Muscle layer of duodenum (tissue), 2 donors: ENCODE measurements around the gene CAMK1D.
"Not testable (repeated sequence)": the region's sequence is repeated elsewhere in the genome, so short reads cannot be mapped to it uniquely, and the experiment has no call there.

Experiments
- H3K27ac ChIP-seq: one replicate; pipeline ENCODE4 v1.7.0; 2013; ENCODE audit warnings: mild to moderate bottlenecking, low read length
- H3K27me3 ChIP-seq: one replicate; pipeline ENCODE4 v1.7.0; 2013; ENCODE audit warnings: low read depth, mild to moderate bottlenecking, control low read depth, low read length
- H3K36me3 ChIP-seq, 2 donors: one replicate each; pipeline ENCODE4 v1.7.0; 2013; ENCODE audit warnings: low read length in 2 of 2, control low read depth in 1 of 2, mild to moderate bottlenecking in 1 of 2; ENCODE audit not compliant: insufficient read depth in 2 of 2, control insufficient read depth in 1 of 2
- H3K4me1 ChIP-seq, 2 donors: one replicate each; pipeline ENCODE4 v1.7.0; 2013; ENCODE audit warnings: low read length in 2 of 2, mild to moderate bottlenecking in 2 of 2, control low read depth in 1 of 2, moderate library complexity in 1 of 2; ENCODE audit not compliant: insufficient read depth in 2 of 2, control insufficient read depth in 1 of 2
- H3K4me3 ChIP-seq, 2 donors: one replicate each; pipeline ENCODE4 v1.7.0; 2013; ENCODE audit warnings: low read length in 2 of 2, low read depth in 1 of 2, mild to moderate bottlenecking in 1 of 2
- H3K9me3 ChIP-seq, 2 donors: one replicate each; pipeline ENCODE4 v1.7.0; 2013; ENCODE audit warnings: low read length in 2 of 2, control low read depth in 1 of 2, mild to moderate bottlenecking in 1 of 2; ENCODE audit not compliant: control insufficient read depth in 1 of 2
- donor health status: healthy.

Gene CAMK1D

GRCh38 chr10:12490963-12491362, 141.6 kb downstream of the CAMK1D start:
- no peaks in the 10 kb centered on the region for H3K4me1 ChIP-seq
- H3K27ac ChIP-seq = no peak overlapping the region
- H3K27me3 ChIP-seq = no peaks in the 10 kb centered on the region
- H3K36me3 ChIP-seq = no peaks in the 10 kb centered on the region
- H3K9me3 ChIP-seq = no peaks in the 10 kb centered on the region
- H3K4me3 ChIP-seq = no peak overlapping the region

DNA sequence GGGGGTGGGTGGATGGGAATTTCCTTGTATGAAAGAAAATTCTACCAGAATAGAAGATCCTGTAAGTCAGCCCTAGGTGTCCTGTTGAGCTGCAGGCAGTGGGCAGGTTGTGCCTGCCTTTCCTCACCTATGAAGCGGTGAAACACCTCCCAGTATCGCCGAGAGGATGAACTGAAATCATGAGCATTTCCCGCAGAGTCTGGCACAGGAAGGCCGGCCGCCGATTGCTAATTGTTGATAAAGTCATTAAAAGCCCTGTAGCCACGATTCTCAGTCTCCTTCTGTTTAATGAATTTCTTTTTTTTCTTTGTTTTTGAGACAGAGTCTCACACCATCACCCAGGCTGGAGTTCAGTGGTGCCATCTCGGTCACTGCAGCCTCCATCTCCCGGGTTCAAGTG, 142.1 kb downstream of the CAMK1D start:
- no peaks in the 10 kb centered on the region for H3K9me3 ChIP-seq
- H3K4me3 ChIP-seq = no peak overlapping the region
- no peaks in the 10 kb centered on the region for H3K36me3 ChIP-seq
- no peaks in the 10 kb centered on the region for H3K4me1 ChIP-seq
- no peak overlapping the region for H3K27ac ChIP-seq
- no peaks in the 10 kb centered on the region for H3K27me3 ChIP-seq

DNA sequence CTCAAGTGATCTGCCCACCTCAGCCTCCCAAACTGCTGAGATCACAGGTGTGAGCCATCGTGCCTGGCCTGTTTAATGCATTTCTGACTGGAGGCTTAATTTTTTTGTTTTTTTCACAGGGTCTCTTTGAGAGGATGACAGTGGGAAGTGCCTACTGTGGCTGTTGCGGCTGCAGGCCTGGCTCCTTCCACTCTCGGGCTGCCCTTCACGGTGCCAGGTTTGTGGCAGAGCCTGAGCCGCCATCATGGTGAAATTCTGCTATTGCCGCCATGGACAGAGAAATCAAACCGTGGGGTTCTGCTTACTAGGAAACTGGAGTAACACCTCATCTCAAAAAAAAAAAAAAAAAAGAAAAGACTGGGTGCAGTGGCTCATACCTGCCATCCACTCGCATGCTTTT, 142.7 kb downstream of the CAMK1D start:
- Histone ChIP-seq H3K4me3 (no peak overlapping the region), H3K36me3 (no peaks in the 10 kb centered on the region), H3K9me3 (no peaks in the 10 kb centered on the region), H3K27ac (no peak overlapping the region), H3K4me1 (no peaks in the 10 kb centered on the region), H3K27me3 (no peaks in the 10 kb centered on the region)

GRCh38 chr10:12497046-12497445, 147.7 kb downstream of the CAMK1D start:
- H3K4me1 ChIP-seq = peaks cover 11 to 14% of the 10 kb centered on the region in 2 donors
- H3K4me3 ChIP-seq, H3K27me3 ChIP-seq, H3K27ac ChIP-seq, H3K36me3 ChIP-seq, H3K9me3 ChIP-seq: not testable (repeated sequence)

- H3K27me3 ChIP-seq = no peaks in the 10 kb centered on the region
- no peak overlapping the region for H3K27ac ChIP-seq
- peaks cover 11 to 14% of the 10 kb centered on the region in 2 donors for H3K4me1 ChIP-seq
- H3K36me3 ChIP-seq = no peaks in the 10 kb centered on the region
- H3K9me3 ChIP-seq = no peaks in the 10 kb centered on the region
- H3K4me3 ChIP-seq = no peak overlapping the region
These were observed 150.0 kb downstream of the CAMK1D start for GRCh38 chr10:12499076-12499986.

GRCh38 chr10:12500381-12501303, 151.3 kb downstream of the CAMK1D start:
- H3K4me3 ChIP-seq = no peak overlapping the region
- no peak overlapping the region for H3K27ac ChIP-seq

GRCh38 chr10:12501324-12501723, 152.0 kb downstream of the CAMK1D start:
- H3K27ac ChIP-seq = no peak overlapping the region
- H3K36me3 ChIP-seq = no peaks in the 10 kb centered on the region
- H3K27me3 ChIP-seq = no peaks in the 10 kb centered on the region
- H3K9me3 ChIP-seq = no peaks in the 10 kb centered on the region
- no peak overlapping the region for H3K4me3 ChIP-seq
- peaks cover 11 to 14% of the 10 kb centered on the region in 2 donors for H3K4me1 ChIP-seq

More at GRCh38 chr10:12500381-12501303, 151.3 kb downstream of the CAMK1D start:
- Histone ChIP-seq H3K4me1 (peaks cover 11 to 14% of the 10 kb centered on the region in 2 donors), H3K36me3 (no peaks in the 10 kb centered on the region), H3K27me3 (no peaks in the 10 kb centered on the region), H3K9me3 (no peaks in the 10 kb centered on the region)

GRCh38 chr10:12501841-12502525, 152.6 kb downstream of the CAMK1D start:
- no peaks in the 10 kb centered on the region for H3K9me3 ChIP-seq
- no peak overlapping the region for H3K27ac ChIP-seq
- H3K27me3 ChIP-seq = no peaks in the 10 kb centered on the region
- peaks cover 11 to 14% of the 10 kb centered on the region in 2 donors for H3K4me1 ChIP-seq
- H3K36me3 ChIP-seq = no peaks in the 10 kb centered on the region
- no peak overlapping the region for H3K4me3 ChIP-seq

- Histone ChIP-seq H3K36me3 (no peaks in the 10 kb centered on the region), H3K4me3 (no peak overlapping the region), H3K9me3 (no peaks in the 10 kb centered on the region), H3K27me3 (no peaks in the 10 kb centered on the region), H3K4me1 (peaks cover 11 to 14% of the 10 kb centered on the region in 2 donors), H3K27ac (no peak overlapping the region)
These were observed 153.4 kb downstream of the CAMK1D start for GRCh38 chr10:12502526-12503274.

GRCh38 chr10:12503311-12503710, 154.0 kb downstream of the CAMK1D start:
- Histone ChIP-seq H3K9me3 (no peaks in the 10 kb centered on the region), H3K36me3 (no peaks in the 10 kb centered on the region), H3K4me3 (no peak overlapping the region), H3K4me1 (peaks cover 11 to 14% of the 10 kb centered on the region in 2 donors), H3K27ac (no peak overlapping the region), H3K27me3 (no peaks in the 10 kb centered on the region)
